CD4-positive, alpha-beta T cell (primary cell): ENCODE measurements around the gene WARS2. TPM values are rescaled to one million over a fixed set of nuclear protein-coding genes. Genes with fewer than 3 reads are reported as not detected.

Experiments used
- ATAC-seq: fragments of 200-7000 bp; cut with Tn5 transposase; one replicate; pipeline ENCODE4 v1.10.0; 2022; ENCODE audit warnings: mild to moderate bottlenecking; ENCODE audit not compliant: poor library complexity
- CTCF ChIA-PET: fragments of 350-600 bp; sonication (Branson Sonifier 250); formaldehyde crosslinking; loops from one replicate; lab custom pipeline; 2021; ENCODE audit warnings: antibody characterized with exemption, inconsistent platforms; lab: Charles Lee
- POLR2A ChIA-PET: fragments of 350-600 bp; sonication (Branson Sonifier 250); formaldehyde crosslinking; loops from one replicate; lab custom pipeline; 2021; ENCODE audit warnings: antibody characterized with exemption, inconsistent platforms; lab: Charles Lee
- DNase-seq, 14 experiments: peaks; one replicate each; pipeline ENCODE4 v3.0.0-alpha.2; 2013 to 2020; ENCODE audit warnings: mixed read lengths in 2 of 14
- H3K27ac ChIP-seq, 2 donors: one replicate each; pipeline versions ENCODE4 v1.5.1 to v1.7.0; 2013; ENCODE audit warnings: low read length in 2 of 2, low read depth in 1 of 2, mild to moderate bottlenecking in 1 of 2
- H3K27me3 ChIP-seq, 2 experiments: 1 replicate in 1 of 2; 2 replicates in 1 of 2; pipeline versions ENCODE4 v1.6.1 to v1.7.0; 2013; ENCODE audit warnings: low read length in 2 of 2, control low read depth in 1 of 2, mild to moderate bottlenecking in 1 of 2, moderate library complexity in 1 of 2; ENCODE audit not compliant: insufficient read depth in 2 of 2, control insufficient read depth in 1 of 2
- H3K36me3 ChIP-seq: one replicate; pipeline ENCODE4 v1.6.1; 2013; ENCODE audit warnings: low read length, control low read depth; ENCODE audit not compliant: insufficient read depth
- H3K4me1 ChIP-seq: one replicate; pipeline ENCODE4 v1.6.1; 2013; ENCODE audit warnings: low read length, control low read depth; ENCODE audit not compliant: insufficient read depth
- H3K4me3 ChIP-seq: one replicate; pipeline ENCODE4 v1.5.1; 2013; ENCODE audit warnings: mild to moderate bottlenecking, low read length, moderate library complexity
- H3K9me3 ChIP-seq, 2 experiments: 1 replicate in 1 of 2; 2 replicates in 1 of 2; pipeline versions ENCODE4 v1.6.1 to v1.7.0; 2013; ENCODE audit warnings: low read length in 2 of 2, mild to moderate bottlenecking in 2 of 2, control low read depth in 1 of 2, moderate library complexity in 1 of 2; ENCODE audit not compliant: control insufficient read depth in 1 of 2, insufficient read depth in 1 of 2
- H3K27ac Mint-ChIP-seq: one replicate; pipeline ENCODE4 v1.8.0; 2020; ENCODE audit warnings: mixed read lengths
- H3K27me3 Mint-ChIP-seq: one replicate; pipeline ENCODE4 v1.8.0; 2021; ENCODE audit warnings: mixed read lengths
- H3K36me3 Mint-ChIP-seq: one replicate; pipeline ENCODE4 v1.8.0; 2021; ENCODE audit warnings: low read depth, mixed read lengths
- H3K4me1 Mint-ChIP-seq: one replicate; pipeline ENCODE4 v1.8.0; 2021; ENCODE audit warnings: low read depth, mixed read lengths
- H3K4me3 Mint-ChIP-seq: one replicate; pipeline ENCODE4 v1.8.0; 2020; ENCODE audit warnings: mild to moderate bottlenecking, mixed read lengths
- H3K9me3 Mint-ChIP-seq: one replicate; pipeline ENCODE4 v1.8.0; 2020; ENCODE audit warnings: mixed read lengths
- intact Hi-C, 2 experiments: fragments of 100-400 bp; cut with DNase I in 1 of 2; cut with micrococcal nuclease in 1 of 2; formaldehyde crosslinking; loops; one replicate each; pipeline versions ENCODE4 v1.15.1 to v1.9.0; 2023 to 2025; cut with DNase I, micrococcal nuclease
- total RNA-seq, 174 experiments: library from RNA in 2 of 174; stranded (reverse) in 2 of 174; gene quantifications; one replicate each; pipeline ENCODE4 v1.2.3 and lab custom pipeline; 2021 to 2026
- TF ChIP-seq, protein P1 (sequence below): fragments of 200-600 bp; IDR thresholded peaks from one replicate; pipeline ENCODE4 v1.8.0; 2022; ENCODE audit warnings: antibody characterized with exemption, mild to moderate bottlenecking

Gene WARS2
- total RNA-seq, 2 experiments from 2014 or later: 15.8 to 16.5 TPM

DNA sequence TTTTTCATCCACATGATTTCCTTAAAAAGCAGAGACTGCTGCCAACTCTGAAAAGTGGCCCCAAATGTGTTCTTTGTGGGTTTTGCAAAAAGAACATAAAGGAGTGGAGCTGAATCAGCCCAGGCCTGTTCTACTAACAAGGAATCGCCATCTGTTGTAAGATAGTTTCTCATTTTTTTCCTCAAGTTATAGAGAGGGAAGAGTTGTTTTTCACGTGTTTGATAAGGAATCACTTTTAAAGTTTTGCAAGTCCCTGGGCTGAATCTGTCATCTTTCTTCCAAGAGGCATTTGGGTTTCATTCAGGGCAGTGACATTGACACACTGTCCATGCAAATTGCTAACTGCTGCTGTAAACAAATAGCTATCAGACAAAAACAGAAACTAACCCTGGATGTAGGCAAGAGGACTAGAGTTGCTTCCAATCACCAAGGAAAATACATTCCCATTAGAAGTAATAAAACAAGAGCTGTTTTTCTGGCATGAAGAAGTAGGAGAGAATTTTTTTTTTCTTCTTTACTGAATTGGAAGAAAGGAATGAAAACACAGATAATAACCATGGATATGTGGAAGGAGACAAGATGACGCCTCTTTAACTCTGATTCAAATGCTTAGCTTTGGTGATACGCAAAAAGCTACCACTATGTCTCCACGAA, 93.5 kb downstream of the WARS2 start:
- no peak overlapping the region for H3K4me3 ChIP-seq
- TF ChIP-seq, protein P1, sequence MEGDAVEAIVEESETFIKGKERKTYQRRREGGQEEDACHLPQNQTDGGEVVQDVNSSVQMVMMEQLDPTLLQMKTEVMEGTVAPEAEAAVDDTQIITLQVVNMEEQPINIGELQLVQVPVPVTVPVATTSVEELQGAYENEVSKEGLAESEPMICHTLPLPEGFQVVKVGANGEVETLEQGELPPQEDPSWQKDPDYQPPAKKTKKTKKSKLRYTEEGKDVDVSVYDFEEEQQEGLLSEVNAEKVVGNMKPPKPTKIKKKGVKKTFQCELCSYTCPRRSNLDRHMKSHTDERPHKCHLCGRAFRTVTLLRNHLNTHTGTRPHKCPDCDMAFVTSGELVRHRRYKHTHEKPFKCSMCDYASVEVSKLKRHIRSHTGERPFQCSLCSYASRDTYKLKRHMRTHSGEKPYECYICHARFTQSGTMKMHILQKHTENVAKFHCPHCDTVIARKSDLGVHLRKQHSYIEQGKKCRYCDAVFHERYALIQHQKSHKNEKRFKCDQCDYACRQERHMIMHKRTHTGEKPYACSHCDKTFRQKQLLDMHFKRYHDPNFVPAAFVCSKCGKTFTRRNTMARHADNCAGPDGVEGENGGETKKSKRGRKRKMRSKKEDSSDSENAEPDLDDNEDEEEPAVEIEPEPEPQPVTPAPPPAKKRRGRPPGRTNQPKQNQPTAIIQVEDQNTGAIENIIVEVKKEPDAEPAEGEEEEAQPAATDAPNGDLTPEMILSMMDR: no peak
- DNase-seq (no peak), ATAC-seq (no peak)
- peaks cover 0 to 6% of the 10 kb centered on the region in 2 experiments for H3K9me3 ChIP-seq
- ChIA-PET POLR2A (no interaction called here), CTCF (no interaction called here)
- no peaks in the 10 kb centered on the region for H3K4me1 Mint-ChIP-seq
- H3K9me3 Mint-ChIP-seq: no peaks in the 10 kb centered on the region
- no peaks in the 10 kb centered on the region for H3K4me1 ChIP-seq
- H3K4me3 Mint-ChIP-seq: no peak overlapping the region
- H3K36me3 Mint-ChIP-seq: peaks cover 62% of the 10 kb centered on the region
- H3K27ac ChIP-seq: no peak overlapping the region
- H3K27ac Mint-ChIP-seq: no peak overlapping the region
- intact Hi-C loops: no loop called here
- H3K27me3 ChIP-seq: no peaks in the 10 kb centered on the region
- H3K27me3 Mint-ChIP-seq: no peaks in the 10 kb centered on the region
- peaks cover 20% of the 10 kb centered on the region for H3K36me3 ChIP-seq

GRCh38 chr1:119046429-119046784, 94.0 kb downstream of the WARS2 start:
- peaks cover 62% of the 10 kb centered on the region for H3K36me3 Mint-ChIP-seq
- TF ChIP-seq, protein P1: no peak

GRCh38 chr1:119045096-119045746, 95.2 kb downstream of the WARS2 start:
- no peaks in the 10 kb centered on the region for H3K9me3 Mint-ChIP-seq
- Histone ChIP-seq H3K36me3 (peaks cover 20% of the 10 kb centered on the region), H3K4me3 (no peak overlapping the region), H3K9me3 (peaks cover 0 to 6% of the 10 kb centered on the region in 2 experiments), H3K27ac (no peak overlapping the region), H3K27me3 (no peaks in the 10 kb centered on the region), H3K4me1 (no peaks in the 10 kb centered on the region)
- POLR2A ChIA-PET: no interaction called here
- ATAC-seq: no peak
- H3K36me3 Mint-ChIP-seq: peaks cover 63% of the 10 kb centered on the region
- no peaks in the 10 kb centered on the region for H3K4me1 Mint-ChIP-seq
- DNase-seq: no peak
- TF ChIP-seq, protein P1: no peak
- no peaks in the 10 kb centered on the region for H3K27me3 Mint-ChIP-seq
- H3K4me3 Mint-ChIP-seq: no peak overlapping the region
- intact Hi-C loops: no loop called here
- H3K27ac Mint-ChIP-seq: no peak overlapping the region
- CTCF ChIA-PET: no interaction called here

More at GRCh38 chr1:119046429-119046784, 94.0 kb downstream of the WARS2 start:
- Histone ChIP-seq H3K36me3 (peaks cover 20% of the 10 kb centered on the region), H3K9me3 (peaks cover 0 to 6% of the 10 kb centered on the region in 2 experiments), H3K27me3 (no peaks in the 10 kb centered on the region), H3K4me1 (no peaks in the 10 kb centered on the region), H3K4me3 (no peak overlapping the region), H3K27ac (no peak overlapping the region)
- no peaks in the 10 kb centered on the region for H3K4me1 Mint-ChIP-seq
- CTCF ChIA-PET: no interaction called here
- ATAC-seq: no peak
- no peak overlapping the region for H3K4me3 Mint-ChIP-seq
- intact Hi-C loops: no loop called here
- H3K9me3 Mint-ChIP-seq: no peaks in the 10 kb centered on the region
- H3K27me3 Mint-ChIP-seq: no peaks in the 10 kb centered on the region
- DNase-seq: no peak
- no peak overlapping the region for H3K27ac Mint-ChIP-seq
- POLR2A ChIA-PET: no interaction called here
